Adrenal gland (tissue), 12 donors: Measurements from ENCODE around the gene PROM1. TPM values are rescaled to one million over a fixed set of nuclear protein-coding genes. Genes with fewer than 3 reads are reported as not detected.

ENCODE experiments used
- DNase-seq, 7 donors: peaks; one replicate each; pipeline ENCODE4 v3.0.0-alpha.2; 2019 to 2020
- H3K27ac ChIP-seq, 5 donors: fragments of 200-600 bp; sonication (generic) in 4 of 5; 1 replicate in 3 of 5; 2 replicates in 2 of 5; pipeline versions ENCODE4 v1.5.1 to v1.8.0; 2016 to 2020; ENCODE audit warnings: mild to moderate bottlenecking in 1 of 5
- H3K27me3 ChIP-seq: fragments of 200-600 bp; 2 replicates; pipeline ENCODE4 v1.8.0; 2021
- H3K36me3 ChIP-seq, 2 donors: fragments of 200-600 bp; replicated peaks in 1 of 2; 1 replicate in 1 of 2; 2 replicates in 1 of 2; pipeline versions ENCODE4 v1.5.1 to v1.8.0; 2018 to 2022
- H3K4me1 ChIP-seq, 2 donors: fragments of 200-600 bp; replicated peaks in 1 of 2; 1 replicate in 1 of 2; 2 replicates in 1 of 2; pipeline versions ENCODE4 v1.5.1 to v1.8.0; 2018 to 2021
- H3K4me3 ChIP-seq, 4 donors: fragments of 200-600 bp; sonication (generic) in 3 of 4; one replicate each; pipeline ENCODE4 v1.5.1; 2016 to 2018
- H3K9me3 ChIP-seq, 3 donors: fragments of 200-600 bp; sonication (generic) in 1 of 3; replicated peaks in 1 of 3; 1 replicate in 2 of 3; 2 replicates in 1 of 3; pipeline versions ENCODE4 v1.5.1 to v1.8.0; 2016 to 2021
- CTCF ChIP-seq, 6 experiments: fragments of 450-650 bp in 4 of 6; fragments of 200-600 bp in 2 of 6; sonication (generic) in 1 of 6; IDR thresholded peaks; 1 replicate in 5 of 6; 2 replicates in 1 of 6; pipeline versions ENCODE4 v1.5.1 to v1.8.0; 2016 to 2021; ENCODE audit warnings: antibody characterized with exemption in 6 of 6, mild to moderate bottlenecking in 2 of 6, moderate library complexity in 1 of 6
- POLR2A ChIP-seq, 2 donors: fragments of 450-650 bp; IDR thresholded peaks; one replicate each; pipeline ENCODE4 v1.6.1; 2017; ENCODE audit warnings: antibody characterized with exemption in 2 of 2, mild to moderate bottlenecking in 2 of 2, moderate library complexity in 1 of 2
- WGBS, 4 donors: extraction: QIAGEN DNeasy Blood & Tissue Kit in 2 of 4; methylation state at CpG; one replicate each; pipeline versions ENCODE4 v1.1.5 to v1.1.7; 2013 to 2017; 5-methylcytosine and 5-hydroxymethylcytosine counted together
- intact Hi-C, 2 donors: fragments of 100-400 bp; cut with DNase I; formaldehyde crosslinking; loops; one replicate each; pipeline versions ENCODE4 v1.14.1 to v1.15.0; 2022 to 2023
- polyA plus RNA-seq, 3 donors: library from polyadenylated mRNA; stranded (reverse); fragments of 200-250 nt in 2 of 3; fragments of 350-450 nt in 1 of 3; fragmentation: Illumina TruSeq in 1 of 3; extraction: RNeasy Lipid Tissue Mini Kit (QIAGEN cat#74804) in 1 of 3; gene quantifications; one replicate each; pipeline ENCODE4 v1.2.3, GENCODE V29; 2013 to 2014
- total RNA-seq, 9 donors: library from RNA; depleted of rRNA in 4 of 9; stranded (reverse); fragments of >200 nt in 4 of 9; fragments of 120-200 nt in 1 of 9; fragmentation: NEBNext Ultra II Directional in 1 of 9; extraction: Animal tissue kit (Norgen Biotek cat#: 25700) in 1 of 9; gene quantifications; one replicate each; pipeline versions ENCODE4 v1.1.0 to v1.2.4, GENCODE V29; 2013 to 2023
- donor health status: healthy with polysubstance abuse.
- donor health status: Bipolar disorder and iron deficiency.
- donor health status: DM: yes; HTN: yes; CAD: no.
- donor health status: DM: no; HTN: no; CAD: no.
- donor health status: DM: no; HTN: no; CAD: no.
- donor health status: DM: yes; HTN: yes; CAD: no.

The PROM1 gene
- total and polyA plus RNA-seq, 12 donors: 0.14 to 1.6 (median 0.39) TPM; not detected in 4

- 76 to 96% (median 92%) methylated on average over 1 of the region's 1 CpG for WGBS, 4 donors
- DNase-seq: no peak
- intact Hi-C loops: no loop called here
- Histone ChIP-seq H3K4me1 (no peaks in the 10 kb centered on the region), H3K4me3 (no peak overlapping the region), H3K27me3 (no peaks in the 10 kb centered on the region), H3K27ac (no peak overlapping the region), H3K9me3 (no peaks in the 10 kb centered on the region), H3K36me3 (no peaks in the 10 kb centered on the region)
- TF ChIP-seq POLR2A (IDR thresholded peaks at IDR 0.05) (no peak), CTCF (IDR thresholded peaks at IDR 0.05) (no peak)
These were observed 42.9 kb upstream of the PROM1 start for GRCh38 chr4:16126714-16127113.

DNA sequence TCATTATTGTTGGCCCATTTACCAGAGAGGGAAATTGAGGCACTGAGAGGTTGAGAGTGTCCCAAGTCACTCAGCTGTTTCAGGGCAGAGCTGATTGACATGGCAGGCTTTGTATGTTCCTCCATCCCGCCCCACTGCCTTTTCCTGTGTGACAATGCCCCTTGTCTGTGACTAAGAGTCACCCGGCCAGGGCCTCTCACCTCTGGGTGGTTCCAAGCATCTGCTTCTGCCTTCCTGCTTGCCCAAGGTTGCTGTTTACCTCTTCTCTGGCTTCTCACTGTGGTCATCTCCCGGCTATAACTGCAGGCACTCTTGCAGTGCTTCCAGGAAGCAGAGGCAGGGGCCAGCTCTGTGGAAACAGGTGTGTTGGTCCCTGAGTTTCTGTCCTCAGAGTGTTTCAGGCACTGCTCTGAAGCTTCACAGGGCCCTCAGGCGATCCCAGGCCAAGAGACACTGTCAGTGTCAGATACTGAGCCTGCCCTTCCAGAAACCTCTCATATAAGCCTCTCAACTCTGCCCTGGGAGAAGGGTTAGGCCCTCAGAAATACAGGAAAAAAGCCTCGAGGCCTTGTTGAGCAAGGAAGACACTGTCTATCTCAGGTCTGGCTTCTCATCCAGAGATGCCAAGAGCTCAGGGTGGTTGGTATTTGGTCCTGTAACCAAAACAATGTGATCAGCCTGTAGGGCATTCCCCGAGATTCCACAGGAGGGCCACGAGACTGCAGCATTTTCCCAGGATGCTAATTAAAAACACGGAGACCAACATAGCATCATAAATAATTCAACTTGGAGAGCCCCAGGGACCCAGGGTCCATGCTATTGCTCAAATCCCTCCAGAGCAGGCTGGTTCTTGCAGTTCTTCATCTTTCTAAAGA lies 42.0 kb upstream of the PROM1 start:
- Histone ChIP-seq H3K36me3 (no peaks in the 10 kb centered on the region), H3K9me3 (no peaks in the 10 kb centered on the region), H3K27ac (no peak overlapping the region), H3K27me3 (no peaks in the 10 kb centered on the region), H3K4me3 (no peak overlapping the region), H3K4me1 (no peaks in the 10 kb centered on the region)
- no peak for DNase-seq
- WGBS, 4 donors: 75 to 92% (median 78%) methylated on average over 5 to 8 of the region's 8 CpGs
- TF ChIP-seq POLR2A (IDR thresholded peaks at IDR 0.05) (no peak), CTCF (IDR thresholded peaks at IDR 0.05) (no peak)
- intact Hi-C loops: no loop called here

DNA sequence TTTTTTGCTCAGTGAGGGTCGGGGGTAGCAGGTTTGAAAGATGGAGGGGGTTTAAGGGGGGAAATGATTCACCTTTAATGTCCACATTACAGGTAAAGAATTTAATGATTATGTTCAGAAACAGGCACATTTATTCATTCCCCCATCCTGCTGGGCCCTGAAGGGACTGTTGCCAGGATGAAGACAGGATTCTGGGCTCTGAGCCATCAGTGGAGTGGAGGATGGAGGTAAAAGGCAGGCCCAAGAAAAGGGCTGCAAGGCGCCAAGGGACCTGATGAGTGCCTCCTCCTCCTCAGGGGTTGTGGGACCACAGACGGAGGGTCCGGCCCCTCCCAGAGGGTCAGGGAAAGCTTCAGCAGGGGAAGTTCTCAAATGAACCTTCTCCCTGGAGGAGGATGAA lies 40.4 kb upstream of the PROM1 start:
- DNase-seq: no peak
- no peak for TF ChIP-seq CTCF (IDR thresholded peaks at IDR 0.05)
- TF ChIP-seq POLR2A (IDR thresholded peaks at IDR 0.05): no peak
- H3K27me3 ChIP-seq: no peaks in the 10 kb centered on the region
- WGBS, 4 donors: 74 to 85% (median 82%) methylated on average over 3 to 4 of the region's 4 CpGs
- intact Hi-C loops: no loop called here
- H3K4me3 ChIP-seq: no peak overlapping the region
- H3K27ac ChIP-seq: no peak overlapping the region
- H3K4me1 ChIP-seq: no peaks in the 10 kb centered on the region
- H3K9me3 ChIP-seq: no peaks in the 10 kb centered on the region
- no peaks in the 10 kb centered on the region for H3K36me3 ChIP-seq

- Histone ChIP-seq H3K27me3 (no peaks in the 10 kb centered on the region), H3K4me1 (no peaks in the 10 kb centered on the region), H3K4me3 (no peak overlapping the region), H3K27ac (no peak overlapping the region), H3K36me3 (no peaks in the 10 kb centered on the region), H3K9me3 (no peaks in the 10 kb centered on the region)
- intact Hi-C loops: no loop called here
- 75 to 84% (median 80%) methylated on average over 6 to 7 of the region's 7 CpGs for WGBS, 4 donors
- DNase-seq: no peak
- TF ChIP-seq POLR2A (IDR thresholded peaks at IDR 0.05): no peak
- no peak for TF ChIP-seq CTCF (IDR thresholded peaks at IDR 0.05)
These were observed 39.7 kb upstream of the PROM1 start for GRCh38 chr4:16123356-16124084.
